Keratinocyte (primary cell): ENCODE results near the gene MYL10. TPM values are rescaled to one million over a fixed set of nuclear protein-coding genes. Genes with fewer than 3 reads are reported as not detected.

Source experiments
- DNase-seq: peaks from one replicate; pipeline ENCODE4 v3.0.0-alpha.2; 2011; ENCODE audit warnings: low read depth, missing footprints, low spot score
- FAIRE-seq: peaks from 2 replicates; lab custom pipeline; 2011; peaks lifted over from hg19 to GRCh38; lab: Jason Lieb, UNC
- H2AFZ ChIP-seq: 2 replicates; pipeline ENCODE4 v1.6.0; 2012; ENCODE audit warnings: low read length, control low read depth, inconsistent platforms; ENCODE audit not compliant: control insufficient read depth
- H3K27ac ChIP-seq: 2 replicates; pipeline ENCODE4 v1.5.1; 2011; ENCODE audit warnings: low read length; ENCODE audit not compliant: control insufficient read depth, insufficient read depth
- H3K27me3 ChIP-seq: 3 replicates; pipeline ENCODE4 v1.6.0; 2011; ENCODE audit warnings: low read length; ENCODE audit not compliant: control insufficient read depth, insufficient read depth; ENCODE audit errors: extremely low read depth
- H3K36me3 ChIP-seq, 2 experiments: 2 replicates in 1 of 2; 3 replicates in 1 of 2; pipeline ENCODE4 v1.5.1; 2011; ENCODE audit warnings: low read length in 2 of 2, mild to moderate bottlenecking in 1 of 2; ENCODE audit not compliant: control insufficient read depth in 2 of 2, insufficient read depth in 2 of 2; ENCODE audit errors: extremely low read depth in 1 of 2
- H3K4me1 ChIP-seq: 3 replicates; pipeline ENCODE4 v1.5.1; 2011; ENCODE audit warnings: low read length; ENCODE audit not compliant: control insufficient read depth, insufficient read depth; ENCODE audit errors: extremely low read depth
- H3K4me2 ChIP-seq: 3 replicates; pipeline ENCODE4 v1.6.0; 2011; ENCODE audit warnings: low read depth, low read length; ENCODE audit not compliant: control insufficient read depth, insufficient read depth; ENCODE audit errors: extremely low read depth
- H3K4me3 ChIP-seq, 3 experiments: fragments of 200-600 bp in 1 of 3; sonication (generic) in 1 of 3; 2 replicates in 2 of 3; 3 replicates in 1 of 3; pipeline ENCODE4 v1.5.1; 2011 to 2016; ENCODE audit warnings: low read length in 3 of 3, mild to moderate bottlenecking in 3 of 3, control low read depth in 2 of 3, inconsistent platforms in 1 of 3, low read depth in 1 of 3, mixed read lengths in 1 of 3, mixed run types in 1 of 3, moderate library complexity in 1 of 3; ENCODE audit not compliant: control insufficient read depth in 2 of 3, insufficient read depth in 2 of 3; ENCODE audit errors: extremely low read depth in 1 of 3
- H3K79me2 ChIP-seq: 2 replicates; pipeline ENCODE4 v1.6.0; 2012; ENCODE audit warnings: low read length; ENCODE audit not compliant: control insufficient read depth, insufficient read depth
- H3K9ac ChIP-seq: 3 replicates; pipeline ENCODE4 v1.6.0; 2011; ENCODE audit warnings: low read length; ENCODE audit not compliant: control insufficient read depth, insufficient read depth; ENCODE audit errors: extremely low read depth
- H3K9me1 ChIP-seq: 3 replicates; pipeline ENCODE4 v1.6.0; 2011; ENCODE audit warnings: low read length; ENCODE audit not compliant: control insufficient read depth, insufficient read depth; ENCODE audit errors: extremely low read depth
- H3K9me3 ChIP-seq: 2 replicates; pipeline ENCODE4 v1.5.1; 2012; ENCODE audit warnings: low read depth, low read length; ENCODE audit not compliant: control insufficient read depth
- H4K20me1 ChIP-seq: 3 replicates; pipeline ENCODE4 v1.6.0; 2011; ENCODE audit warnings: low read length; ENCODE audit not compliant: control insufficient read depth, insufficient read depth; ENCODE audit errors: extremely low read depth
- CTCF ChIP-seq, 3 experiments: IDR thresholded peaks in 1 of 3; conservative IDR thresholded peaks in 1 of 3; optimal IDR thresholded peaks in 1 of 3; 2 replicates in 2 of 3; 3 replicates in 1 of 3; pipeline versions ENCODE3 to v1.5.1; 2011; ENCODE audit warnings: low read length in 3 of 3, mild to moderate bottlenecking in 3 of 3, moderate library complexity in 2 of 3, control low read depth in 1 of 3, inconsistent platforms in 1 of 3; ENCODE audit not compliant: insufficient read depth in 2 of 3; ENCODE audit errors: extremely low read depth in 1 of 3
- EZH2 ChIP-seq: IDR thresholded peaks from one replicate; pipeline ENCODE4 v1.6.1; 2012; ENCODE audit warnings: inconsistent platforms, mild to moderate bottlenecking, low read length, moderate library complexity
- dilution Hi-C: fragments of 300-500 bp; cut with MboI; formaldehyde crosslinking; loops from one replicate; pipeline ENCODE4 v1.7.0; 2020; ENCODE audit warnings: low sequenced_read_pairs; ENCODE audit not compliant: extremely low pct_ligation_motif_present
- polyA plus RNA-seq, 5 experiments: library from polyadenylated mRNA; depleted of rRNA in 3 of 5; stranded (reverse) in 3 of 5; stranded (forward) in 1 of 5; unstranded in 1 of 5; fragments of >200 nt; gene quantifications; 1 replicate in 1 of 5; 2 replicates in 3 of 5; 3 replicates in 1 of 5; pipeline versions ENCODE4 v1.2.1 to v1.2.3, GENCODE V29; 2011 to 2012; ENCODE audit warnings: missing spikeins in 2 of 5, low read depth in 1 of 5, low replicate concordance in 1 of 5

MYL10 gene
- polyA plus RNA-seq, 1 donor (not counting 4 experiments of a cell fraction or from before 2014, with no cell fraction given) = not detected

- H3K27ac ChIP-seq = no peak overlapping the region
- no peaks in the 10 kb centered on the region for H3K9me1 ChIP-seq
- DNase-seq (no peak), FAIRE-seq (no peak)
- H3K27me3 ChIP-seq = peaks cover 33% of the 10 kb centered on the region
- TF ChIP-seq CTCF (optimal IDR thresholded peaks at IDR 0.05 in 1 of 3, IDR thresholded peaks at IDR 0.05 in 1 of 3, conservative IDR thresholded peaks at IDR 0.05 in 1 of 3; ENCODE audit: extremely low read depth in 1 of 3, insufficient read depth in 2 of 3, low read length in 3 of 3) (no peak), EZH2 (no peak)
- H4K20me1 ChIP-seq = no peaks in the 10 kb centered on the region
- no peaks in the 10 kb centered on the region for H3K9me3 ChIP-seq
- no peak overlapping the region for H3K9ac ChIP-seq
- H3K79me2 ChIP-seq = no peaks in the 10 kb centered on the region
- H3K36me3 ChIP-seq = no peaks in the 10 kb centered on the region
- no peak overlapping the region for H3K4me2 ChIP-seq
- no peak overlapping the region for H3K4me3 ChIP-seq
- no peak overlapping the region for H2AFZ ChIP-seq
- dilution Hi-C loops = no loop called here
- H3K4me1 ChIP-seq = no peaks in the 10 kb centered on the region
These were observed 14.8 kb downstream of the MYL10 start for GRCh38 chr7:101614098-101614938.

GRCh38 chr7:101612885-101613515 is 16.1 kb downstream of the MYL10 start:
- Histone ChIP-seq H3K4me2 (no peak overlapping the region), H4K20me1 (no peaks in the 10 kb centered on the region), H3K4me1 (peaks cover 6% of the 10 kb centered on the region)

More at GRCh38 chr7:101612885-101613515, 16.1 kb downstream of the MYL10 start:
- no peak overlapping the region for H3K27ac ChIP-seq
- H3K9ac ChIP-seq = no peak overlapping the region
- TF ChIP-seq EZH2 = no peak
- no peak for TF ChIP-seq CTCF (optimal IDR thresholded peaks at IDR 0.05 in 1 of 3, IDR thresholded peaks at IDR 0.05 in 1 of 3, conservative IDR thresholded peaks at IDR 0.05 in 1 of 3; ENCODE audit: extremely low read depth in 1 of 3, insufficient read depth in 2 of 3, low read length in 3 of 3)
- peaks cover 33% of the 10 kb centered on the region for H3K27me3 ChIP-seq
- FAIRE-seq = no peak
- H3K36me3 ChIP-seq = no peaks in the 10 kb centered on the region
- no peak overlapping the region for H2AFZ ChIP-seq
- no peaks in the 10 kb centered on the region for H3K9me1 ChIP-seq
- no peaks in the 10 kb centered on the region for H3K9me3 ChIP-seq
- DNase-seq = no peak
- H3K79me2 ChIP-seq = no peaks in the 10 kb centered on the region
- dilution Hi-C loops = no loop called here
- no peak overlapping the region for H3K4me3 ChIP-seq
